AG09309 (cell line): Measurements from ENCODE around the gene BTNL9.

Experiments used
- DNase-seq: peaks from one replicate; pipeline ENCODE4 v3.0.0-alpha.2; 2010; ENCODE audit warnings: low read depth
- H3K4me3 ChIP-seq: 2 replicates; pipeline ENCODE4 v1.5.1; 2011; ENCODE audit warnings: mild to moderate bottlenecking, low read depth, low read length, moderate library complexity; ENCODE audit not compliant: control insufficient read depth
- TF ChIP-seq, protein P1 (sequence below): IDR thresholded peaks from 2 replicates; pipeline ENCODE4 v1.5.1; 2011; ENCODE audit warnings: mild to moderate bottlenecking, low read depth, low read length, inconsistent platforms; ENCODE audit not compliant: insufficient read depth, control insufficient read depth; ENCODE audit errors: missing control alignments

The BTNL9 gene

DNA sequence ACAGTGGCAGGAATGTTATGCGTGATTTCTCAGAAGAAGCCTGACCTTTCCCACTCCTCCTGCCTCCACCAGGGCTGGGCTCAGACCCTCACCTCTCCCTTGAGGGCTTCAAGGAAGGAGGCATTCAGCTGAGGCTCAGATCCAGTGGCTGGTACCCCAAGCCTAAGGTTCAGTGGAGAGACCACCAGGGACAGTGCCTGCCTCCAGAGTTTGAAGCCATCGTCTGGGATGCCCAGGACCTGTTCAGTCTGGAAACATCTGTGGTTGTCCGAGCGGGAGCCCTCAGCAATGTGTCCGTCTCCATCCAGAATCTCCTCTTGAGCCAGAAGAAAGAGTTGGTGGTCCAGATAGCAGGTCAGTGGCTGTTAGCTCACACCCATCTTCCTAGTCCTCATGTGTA is 9.9 kb downstream of the BTNL9 start:
- no peak for DNase-seq

DNA sequence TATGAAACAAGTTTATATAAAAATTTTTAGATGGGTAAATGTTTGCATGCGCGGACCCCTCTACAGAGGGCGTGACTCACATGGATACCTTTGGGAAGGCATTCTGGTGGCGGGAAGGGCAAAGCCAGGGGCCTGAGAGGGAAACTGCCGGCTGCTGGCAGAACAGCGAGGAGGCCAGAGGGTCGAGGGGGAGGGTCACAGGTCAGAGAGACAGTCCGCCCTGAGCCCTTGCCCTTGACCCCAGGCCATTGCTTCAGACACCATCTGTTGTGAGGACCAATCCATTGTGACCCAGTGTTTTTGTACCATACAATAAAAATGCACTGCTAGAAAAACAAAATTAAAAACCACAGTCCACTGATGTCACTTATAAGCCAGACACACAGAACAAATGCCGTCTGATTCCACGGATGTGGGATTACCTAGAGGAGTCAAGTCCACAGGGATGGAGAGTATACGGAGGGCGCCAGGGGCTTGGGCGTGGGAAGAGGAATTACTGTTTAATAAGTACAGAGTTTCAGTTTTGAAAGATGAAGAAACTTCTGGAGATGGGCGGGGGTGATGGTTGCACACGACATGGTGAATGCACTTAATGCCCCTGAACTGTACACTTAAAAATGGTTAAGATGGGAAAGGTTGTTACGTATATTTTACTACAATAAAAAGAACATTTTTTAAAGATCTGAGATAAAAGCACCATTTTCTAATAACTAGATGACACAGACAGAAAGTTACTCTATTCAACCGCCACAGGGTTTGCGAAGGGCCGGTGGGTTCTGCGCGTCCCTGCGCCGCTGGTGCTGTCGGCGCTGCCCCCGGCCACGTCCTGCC is 12.0 kb downstream of the BTNL9 start:
- TF ChIP-seq, protein P1, sequence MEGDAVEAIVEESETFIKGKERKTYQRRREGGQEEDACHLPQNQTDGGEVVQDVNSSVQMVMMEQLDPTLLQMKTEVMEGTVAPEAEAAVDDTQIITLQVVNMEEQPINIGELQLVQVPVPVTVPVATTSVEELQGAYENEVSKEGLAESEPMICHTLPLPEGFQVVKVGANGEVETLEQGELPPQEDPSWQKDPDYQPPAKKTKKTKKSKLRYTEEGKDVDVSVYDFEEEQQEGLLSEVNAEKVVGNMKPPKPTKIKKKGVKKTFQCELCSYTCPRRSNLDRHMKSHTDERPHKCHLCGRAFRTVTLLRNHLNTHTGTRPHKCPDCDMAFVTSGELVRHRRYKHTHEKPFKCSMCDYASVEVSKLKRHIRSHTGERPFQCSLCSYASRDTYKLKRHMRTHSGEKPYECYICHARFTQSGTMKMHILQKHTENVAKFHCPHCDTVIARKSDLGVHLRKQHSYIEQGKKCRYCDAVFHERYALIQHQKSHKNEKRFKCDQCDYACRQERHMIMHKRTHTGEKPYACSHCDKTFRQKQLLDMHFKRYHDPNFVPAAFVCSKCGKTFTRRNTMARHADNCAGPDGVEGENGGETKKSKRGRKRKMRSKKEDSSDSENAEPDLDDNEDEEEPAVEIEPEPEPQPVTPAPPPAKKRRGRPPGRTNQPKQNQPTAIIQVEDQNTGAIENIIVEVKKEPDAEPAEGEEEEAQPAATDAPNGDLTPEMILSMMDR, result no peak
- H3K4me3 ChIP-seq, result no peak overlapping the region
- no peak for DNase-seq

More for the DNA sequence above, 9.9 kb downstream of the BTNL9 start:
- TF ChIP-seq, protein P1, result no peak
- H3K4me3 ChIP-seq, result no peak overlapping the region

DNA sequence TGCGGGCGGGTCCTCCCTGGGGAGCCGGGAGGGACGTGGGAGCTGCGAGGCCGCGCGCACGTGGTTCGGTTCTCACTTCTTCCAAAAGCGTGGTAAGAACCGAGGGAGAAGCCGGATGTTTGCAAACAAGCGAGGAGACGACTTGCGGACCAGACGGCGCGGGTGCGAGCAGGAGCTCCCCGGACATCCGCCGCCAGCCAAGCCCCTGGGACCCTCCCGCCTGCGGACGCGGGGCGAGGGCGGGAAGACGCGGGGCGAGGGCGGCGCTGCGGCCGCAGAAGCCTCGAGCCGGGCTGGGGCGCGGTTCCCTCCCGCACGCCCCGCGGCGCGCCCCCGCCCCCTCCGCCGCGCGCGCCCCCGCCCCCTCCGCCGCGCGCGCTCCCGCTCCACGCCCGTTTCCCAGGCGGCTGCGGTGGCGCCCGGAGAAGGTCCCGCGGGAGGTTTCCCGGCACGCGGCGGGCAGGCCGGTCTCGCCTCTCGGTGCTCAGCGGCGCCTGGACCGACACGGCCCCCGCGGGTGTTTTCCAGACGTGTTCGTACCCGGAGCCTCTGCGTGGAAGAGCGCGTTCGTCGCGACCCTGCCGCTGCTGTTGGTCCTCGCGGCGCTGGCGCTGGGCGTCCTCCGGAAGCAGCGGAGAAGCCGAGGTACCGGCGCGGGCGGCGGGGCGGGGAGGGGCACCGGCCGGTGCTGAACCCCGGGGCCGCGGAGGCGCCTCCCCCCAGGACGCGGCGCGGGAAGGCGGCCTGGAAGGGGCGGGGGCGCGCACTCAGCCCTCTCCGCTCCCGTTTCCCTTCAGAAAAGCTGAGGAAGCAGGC is 12.8 kb downstream of the BTNL9 start:
- no peak overlapping the region; the same call in 1 of the 2 replicates for H3K4me3 ChIP-seq
- TF ChIP-seq, protein P1, result no peak
- no peak for DNase-seq

DNA sequence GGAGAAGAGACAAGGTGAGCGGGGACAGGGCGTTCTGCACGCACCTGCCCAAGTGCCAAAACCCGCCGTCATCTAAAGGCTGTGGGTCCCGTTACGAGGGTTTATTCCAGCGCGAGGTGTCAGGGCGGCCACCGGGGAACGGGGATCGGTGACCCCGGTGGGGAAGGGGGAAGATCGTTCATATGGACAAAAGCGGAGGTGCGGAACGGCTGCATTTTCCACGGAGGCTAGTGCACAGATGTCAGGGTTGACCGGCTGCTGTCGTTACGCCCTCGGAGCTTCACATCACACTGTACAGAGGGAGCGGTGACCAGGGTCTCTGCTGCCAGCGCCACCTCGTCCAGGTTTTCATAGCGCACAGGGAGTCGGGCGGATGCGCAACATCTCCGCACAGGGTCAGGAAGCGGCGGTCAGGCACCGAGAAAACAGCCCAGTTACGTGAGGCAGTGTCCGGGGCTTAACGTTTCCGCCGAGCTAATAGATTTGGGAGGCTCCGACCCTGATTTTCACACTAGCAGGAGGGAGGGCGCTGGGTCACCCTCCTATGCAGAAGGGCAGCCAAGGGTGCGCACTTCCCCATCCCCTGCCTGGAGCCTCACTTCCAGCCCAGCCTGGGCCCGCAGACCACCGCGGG is 13.5 kb downstream of the BTNL9 start:
- no peak for DNase-seq
- TF ChIP-seq, protein P1, result no peak
- no peak overlapping the region; the same call in 1 of the 2 replicates for H3K4me3 ChIP-seq

DNA sequence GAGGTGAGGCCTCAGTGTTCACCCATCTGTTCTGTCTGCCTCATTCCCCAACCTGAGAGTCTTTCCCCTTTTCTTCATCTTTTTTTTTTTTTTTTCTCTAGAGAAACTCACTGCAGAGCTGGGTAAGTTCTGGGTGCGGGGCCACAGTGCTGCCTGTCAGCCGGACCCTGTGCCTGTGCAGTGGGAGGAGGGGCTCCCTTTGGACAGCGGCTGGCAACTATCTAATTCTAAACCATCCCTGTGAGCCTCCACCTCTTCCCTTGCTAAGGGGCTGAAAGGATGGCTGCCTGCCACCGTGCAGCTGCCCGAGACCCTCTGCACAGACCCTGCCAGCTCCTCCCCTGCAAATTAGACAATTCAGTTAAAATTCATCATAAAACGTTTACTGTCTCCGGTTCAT is 14.1 kb downstream of the BTNL9 start:
- TF ChIP-seq, protein P1, result no peak
- DNase-seq, result no peak
- H3K4me3 ChIP-seq, result no peak overlapping the region

DNA sequence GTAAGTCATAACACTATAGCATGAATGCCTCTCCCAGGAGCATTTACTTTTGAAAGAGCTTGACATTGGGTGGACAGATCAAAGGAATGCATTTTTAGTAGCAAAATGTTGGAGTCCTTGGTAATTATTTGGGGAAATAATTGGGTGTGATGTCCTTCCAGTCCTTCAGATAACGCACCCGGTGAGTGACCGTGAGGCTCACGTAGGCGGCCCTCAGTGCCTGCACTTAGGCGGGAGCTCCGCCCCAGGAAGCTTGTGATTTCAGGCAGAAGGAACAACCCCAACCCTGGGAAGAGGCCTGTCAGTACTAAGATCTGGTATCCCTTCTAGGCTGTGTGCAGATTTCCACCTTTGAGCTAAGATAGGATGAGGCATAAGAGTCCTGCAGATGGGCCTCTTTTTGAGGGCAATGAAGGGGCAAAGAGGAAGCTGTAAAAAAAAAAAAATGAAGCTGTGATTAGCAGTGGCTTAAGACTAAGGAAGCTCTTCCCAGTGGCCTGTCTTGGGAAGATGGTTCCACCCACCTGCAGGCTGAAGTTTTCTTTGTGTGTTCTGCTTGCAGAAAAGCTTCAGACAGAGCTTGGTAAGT is 14.9 kb downstream of the BTNL9 start:
- no peak overlapping the region for H3K4me3 ChIP-seq
- DNase-seq, result no peak
- TF ChIP-seq, protein P1, result no peak
